Breast epithelium (tissue), 4 donors: ENCODE results near the gene OBP2A. TPM values are rescaled to one million over a fixed set of nuclear protein-coding genes. Genes with fewer than 3 reads are reported as not detected.

ENCODE experiments used
- DNase-seq, 2 donors: peaks; one replicate each; pipeline ENCODE4 v3.0.0-alpha.2; 2019; ENCODE audit warnings: low spot score in 2 of 2
- H3K27ac ChIP-seq, 2 donors: fragments of 200-600 bp; sonication (generic) in 1 of 2; one replicate each; pipeline ENCODE4 v1.5.1; 2016 to 2019; ENCODE audit warnings: mild to moderate bottlenecking in 1 of 2
- H3K27me3 ChIP-seq, 2 donors: fragments of 200-600 bp; sonication (generic) in 1 of 2; one replicate each; pipeline versions ENCODE4 v1.5.1 to v1.6.0; 2017 to 2019; ENCODE audit warnings: control low read depth in 1 of 2, mild to moderate bottlenecking in 1 of 2
- H3K36me3 ChIP-seq: fragments of 200-600 bp; one replicate; pipeline ENCODE4 v1.5.1; 2019
- H3K4me1 ChIP-seq, 2 donors: fragments of 200-600 bp; sonication (generic); one replicate each; pipeline ENCODE4 v1.5.1; 2016 to 2019; ENCODE audit warnings: control low read depth in 1 of 2
- H3K4me3 ChIP-seq, 3 donors: fragments of 200-600 bp; sonication (generic); 1 replicate in 2 of 3; 2 replicates in 1 of 3; pipeline ENCODE4 v1.5.1; 2016 to 2019; ENCODE audit warnings: mild to moderate bottlenecking in 3 of 3, moderate library complexity in 2 of 3
- H3K9me3 ChIP-seq, 2 donors: fragments of 200-600 bp; sonication (generic) in 1 of 2; one replicate each; pipeline ENCODE4 v1.5.1; 2016 to 2019; ENCODE audit warnings: control low read depth in 1 of 2
- POLR2A ChIP-seq: fragments of 450-650 bp; IDR thresholded peaks from one replicate; pipeline ENCODE4 v1.6.1; 2016; ENCODE audit warnings: antibody characterized with exemption, mild to moderate bottlenecking, moderate library complexity
- POLR2AphosphoS5 ChIP-seq, 3 donors: sonication (generic); formaldehyde crosslinking; IDR thresholded peaks; one replicate each; pipeline ENCODE4 v1.6.1; 2017; ENCODE audit warnings: antibody characterized with exemption in 3 of 3
- intact Hi-C: fragments of 100-400 bp; cut with DNase I; formaldehyde crosslinking; loops from one replicate; pipeline ENCODE4 v1.15.1; 2023; ENCODE audit warnings: low total_unique reads
- total RNA-seq, 3 donors: library from RNA; depleted of rRNA; stranded (reverse); fragments of >200 nt; gene quantifications; one replicate each; pipeline ENCODE4 v1.1.0, GENCODE V29; 2016
- TF ChIP-seq, protein P1 (sequence below), 3 donors: fragments of 450-650 bp; IDR thresholded peaks; one replicate each; pipeline ENCODE4 v1.5.1; 2016 to 2017; ENCODE audit warnings: antibody characterized with exemption in 3 of 3, mild to moderate bottlenecking in 3 of 3, moderate library complexity in 3 of 3

OBP2A gene
- total RNA-seq, 3 donors from 2014 or later = not detected

GRCh38 chr9:135565141-135565628, 19.3 kb downstream of the OBP2A start:
- Histone ChIP-seq H3K4me1 (no peaks in the 10 kb centered on the region), H3K9me3 (peaks cover 0 to 7% of the 10 kb centered on the region in 2 donors), H3K36me3 (no peaks in the 10 kb centered on the region), H3K27ac (no peak overlapping the region), H3K4me3 (no peak overlapping the region), H3K27me3 (peaks cover 0 to 40% of the 10 kb centered on the region in 2 donors)
- no peak for DNase-seq
- intact Hi-C loops = no loop called here
- TF ChIP-seq POLR2AphosphoS5 (IDR thresholded peaks at IDR 0.05) = no peak
- no peak for TF ChIP-seq POLR2A
- TF ChIP-seq, protein P1, sequence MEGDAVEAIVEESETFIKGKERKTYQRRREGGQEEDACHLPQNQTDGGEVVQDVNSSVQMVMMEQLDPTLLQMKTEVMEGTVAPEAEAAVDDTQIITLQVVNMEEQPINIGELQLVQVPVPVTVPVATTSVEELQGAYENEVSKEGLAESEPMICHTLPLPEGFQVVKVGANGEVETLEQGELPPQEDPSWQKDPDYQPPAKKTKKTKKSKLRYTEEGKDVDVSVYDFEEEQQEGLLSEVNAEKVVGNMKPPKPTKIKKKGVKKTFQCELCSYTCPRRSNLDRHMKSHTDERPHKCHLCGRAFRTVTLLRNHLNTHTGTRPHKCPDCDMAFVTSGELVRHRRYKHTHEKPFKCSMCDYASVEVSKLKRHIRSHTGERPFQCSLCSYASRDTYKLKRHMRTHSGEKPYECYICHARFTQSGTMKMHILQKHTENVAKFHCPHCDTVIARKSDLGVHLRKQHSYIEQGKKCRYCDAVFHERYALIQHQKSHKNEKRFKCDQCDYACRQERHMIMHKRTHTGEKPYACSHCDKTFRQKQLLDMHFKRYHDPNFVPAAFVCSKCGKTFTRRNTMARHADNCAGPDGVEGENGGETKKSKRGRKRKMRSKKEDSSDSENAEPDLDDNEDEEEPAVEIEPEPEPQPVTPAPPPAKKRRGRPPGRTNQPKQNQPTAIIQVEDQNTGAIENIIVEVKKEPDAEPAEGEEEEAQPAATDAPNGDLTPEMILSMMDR (IDR thresholded peaks at IDR 0.05) = no peak

DNA sequence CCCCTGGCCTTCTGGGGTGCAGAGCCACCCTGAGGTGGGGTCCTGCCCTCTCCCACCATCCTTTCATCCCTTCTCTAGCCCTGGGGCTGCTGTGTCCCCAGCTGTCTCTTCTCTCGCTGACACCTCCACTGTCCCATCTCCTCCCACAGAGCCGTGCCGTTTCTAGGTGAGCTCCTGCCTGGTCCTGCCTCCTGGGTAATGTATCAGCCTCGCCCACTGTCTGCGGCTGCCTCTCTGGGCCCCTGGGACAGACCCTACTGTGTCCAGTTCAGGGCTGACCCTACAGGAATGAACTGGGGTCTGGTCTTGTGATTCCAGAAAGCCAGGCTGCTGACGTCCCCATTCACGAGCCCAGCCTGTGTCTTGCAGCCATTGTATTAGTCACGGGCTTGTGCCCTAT, 19.7 kb downstream of the OBP2A start:
- H3K4me3 ChIP-seq = no peak overlapping the region
- peaks cover 0 to 7% of the 10 kb centered on the region in 2 donors for H3K9me3 ChIP-seq
- H3K4me1 ChIP-seq = no peaks in the 10 kb centered on the region
- H3K27me3 ChIP-seq = peaks cover 0 to 40% of the 10 kb centered on the region in 2 donors
- no peak overlapping the region for H3K27ac ChIP-seq
- DNase-seq = no peak
- no peaks in the 10 kb centered on the region for H3K36me3 ChIP-seq
- no peak for TF ChIP-seq POLR2A
- no peak for TF ChIP-seq POLR2AphosphoS5 (IDR thresholded peaks at IDR 0.05)
- intact Hi-C loops = no loop called here

DNA sequence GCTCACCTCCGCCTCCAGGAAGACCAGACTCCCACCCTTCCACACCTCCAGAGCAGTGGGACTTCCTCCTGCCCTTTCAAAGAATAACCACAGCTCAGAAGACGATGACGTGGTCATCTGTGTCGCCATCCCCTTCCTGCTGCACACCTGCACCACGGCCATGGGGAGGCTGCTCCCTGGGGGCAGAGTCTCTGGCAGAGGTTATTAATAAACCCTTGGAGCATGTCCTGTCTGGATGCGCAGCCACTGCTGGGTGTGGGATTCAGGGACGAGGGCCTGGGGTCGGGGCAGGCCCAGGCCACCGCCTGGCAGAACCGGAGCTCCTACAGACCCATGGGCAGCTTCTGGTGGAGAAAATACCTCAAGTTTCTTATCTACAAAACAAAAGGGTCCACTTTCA, 20.6 kb downstream of the OBP2A start:
- peaks cover 0 to 32% of the 10 kb centered on the region in 2 donors for H3K27me3 ChIP-seq
- H3K4me3 ChIP-seq = no peak overlapping the region
- TF ChIP-seq POLR2A = no peak
- TF ChIP-seq POLR2AphosphoS5 (IDR thresholded peaks at IDR 0.05) = no peak
- TF ChIP-seq, protein P1 (IDR thresholded peaks at IDR 0.05) = no peak
- intact Hi-C loops = no loop called here
- H3K9me3 ChIP-seq = peaks cover 0 to 7% of the 10 kb centered on the region in 2 donors
- H3K4me1 ChIP-seq = no peaks in the 10 kb centered on the region
- H3K36me3 ChIP-seq = no peaks in the 10 kb centered on the region
- no peak for DNase-seq
- H3K27ac ChIP-seq = no peak overlapping the region

DNA sequence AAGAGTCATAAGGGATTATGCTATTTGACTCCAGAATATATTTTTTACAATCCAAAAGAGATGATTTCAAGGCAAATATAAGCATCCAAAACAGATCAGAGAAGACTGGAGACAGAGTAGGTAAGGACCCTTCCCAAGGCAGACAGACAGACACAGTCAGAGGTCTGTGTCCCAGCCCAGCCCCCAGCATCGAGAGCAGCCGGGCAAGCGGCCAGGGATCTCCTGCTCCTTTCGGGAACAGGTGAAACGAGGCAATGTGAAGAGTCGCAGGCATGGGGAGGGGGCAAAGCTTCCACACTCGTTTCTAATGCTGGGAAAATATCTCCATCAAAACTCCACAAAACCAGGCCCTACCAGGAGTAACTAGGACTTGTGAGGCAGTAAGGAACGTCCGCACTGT, 21.4 kb downstream of the OBP2A start:
- intact Hi-C loops = no loop called here
- no peak overlapping the region for H3K27ac ChIP-seq
- H3K27me3 ChIP-seq = peaks cover 0 to 26% of the 10 kb centered on the region in 2 donors
- no peak overlapping the region for H3K4me3 ChIP-seq
- TF ChIP-seq POLR2AphosphoS5 (IDR thresholded peaks at IDR 0.05) = no peak
- H3K9me3 ChIP-seq = peaks cover 0 to 7% of the 10 kb centered on the region in 2 donors
- no peak for DNase-seq
- no peaks in the 10 kb centered on the region for H3K36me3 ChIP-seq
- no peaks in the 10 kb centered on the region for H3K4me1 ChIP-seq

- H3K27me3 ChIP-seq = peaks cover 0 to 26% of the 10 kb centered on the region in 2 donors
- no peak overlapping the region for H3K27ac ChIP-seq
- peaks cover 0 to 7% of the 10 kb centered on the region in 2 donors for H3K9me3 ChIP-seq
- TF ChIP-seq POLR2AphosphoS5 (IDR thresholded peaks at IDR 0.05) (no peak), POLR2A (no peak)
- TF ChIP-seq, protein P1 (IDR thresholded peaks at IDR 0.05) = no peak
- DNase-seq = no peak
- intact Hi-C loops = no loop called here
- H3K4me3 ChIP-seq = no peak overlapping the region
- H3K36me3 ChIP-seq = no peaks in the 10 kb centered on the region
- no peaks in the 10 kb centered on the region for H3K4me1 ChIP-seq
These were observed 22.1 kb downstream of the OBP2A start for GRCh38 chr9:135568026-135568425.

DNA sequence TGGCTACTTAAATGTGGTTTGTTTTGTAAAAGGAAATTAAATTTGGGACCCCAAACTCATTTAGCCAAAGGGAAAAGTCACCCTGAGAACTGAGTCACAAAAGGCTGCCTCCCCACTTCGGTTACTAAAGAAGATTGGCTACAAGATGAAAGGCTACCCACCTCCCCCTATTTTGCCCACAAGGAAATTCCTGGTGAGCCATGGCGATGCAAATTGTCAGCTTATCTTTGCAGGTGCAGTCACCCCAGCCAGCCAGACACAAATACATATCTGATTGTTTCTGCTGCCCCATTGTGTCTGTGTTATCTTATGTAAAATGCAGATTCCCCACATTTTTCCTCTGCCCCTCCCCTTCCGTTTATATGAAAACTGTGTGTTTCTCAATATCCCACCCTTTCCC, 24.5 kb downstream of the OBP2A start:
- Histone ChIP-seq H3K27me3 (peaks cover 0 to 19% of the 10 kb centered on the region in 2 donors), H3K27ac (no peak overlapping the region), H3K4me3 (no peak overlapping the region), H3K9me3 (peaks cover 0 to 7% of the 10 kb centered on the region in 2 donors), H3K36me3 (no peaks in the 10 kb centered on the region), H3K4me1 (no peaks in the 10 kb centered on the region)
- intact Hi-C loops = no loop called here
- no peak for DNase-seq
- TF ChIP-seq POLR2A = no peak
- TF ChIP-seq, protein P1 (IDR thresholded peaks at IDR 0.05) = no peak
- TF ChIP-seq POLR2AphosphoS5 (IDR thresholded peaks at IDR 0.05) = no peak
